ENCODE data around the gene RSBN1.
A peak's percentile ranks its signal among the peaks of the same experiment; 100 is the strongest.
"Not testable (repeated sequence)": the region's sequence is repeated elsewhere in the genome, so short reads cannot be mapped to it uniquely, and the experiment has no call there.

The RSBN1 gene

DNA sequence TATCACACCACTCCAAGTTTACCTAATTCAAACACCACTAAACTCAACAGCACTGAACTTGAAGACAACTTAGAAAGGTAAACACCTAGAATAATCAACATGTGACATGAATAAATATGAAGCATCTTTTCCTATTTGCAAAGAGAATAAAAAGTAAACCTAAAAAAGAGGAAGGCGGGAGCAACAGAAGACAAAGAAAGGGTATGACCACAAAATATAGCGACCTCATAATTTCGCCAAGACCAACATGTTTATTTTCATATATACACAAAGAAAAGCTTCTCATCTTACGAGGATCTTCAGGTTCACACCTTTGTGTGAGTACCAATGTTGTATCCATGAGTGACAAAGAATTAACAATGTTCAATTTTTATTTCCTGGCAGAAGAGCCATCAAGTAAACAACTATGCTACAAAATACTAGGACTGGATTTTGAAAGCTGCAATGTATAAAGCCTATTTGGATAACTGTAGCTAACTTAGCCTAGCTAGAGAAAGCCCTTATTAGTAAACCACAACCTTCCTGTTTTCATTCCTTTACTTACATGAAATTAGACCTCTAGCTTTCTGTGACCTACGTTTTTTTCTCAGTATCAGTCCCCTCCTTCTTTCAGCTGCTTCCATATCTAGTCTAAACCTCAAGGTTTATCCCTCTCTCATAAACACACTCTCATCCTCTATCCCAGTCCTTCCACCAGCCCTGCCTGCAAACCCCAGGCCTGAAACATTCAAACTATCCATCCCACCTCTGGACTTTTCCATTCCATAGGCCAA, 31.7 kb downstream of the RSBN1 start:
- no peak for DNase-seq (ENCODE audit: low read depth)

DNA sequence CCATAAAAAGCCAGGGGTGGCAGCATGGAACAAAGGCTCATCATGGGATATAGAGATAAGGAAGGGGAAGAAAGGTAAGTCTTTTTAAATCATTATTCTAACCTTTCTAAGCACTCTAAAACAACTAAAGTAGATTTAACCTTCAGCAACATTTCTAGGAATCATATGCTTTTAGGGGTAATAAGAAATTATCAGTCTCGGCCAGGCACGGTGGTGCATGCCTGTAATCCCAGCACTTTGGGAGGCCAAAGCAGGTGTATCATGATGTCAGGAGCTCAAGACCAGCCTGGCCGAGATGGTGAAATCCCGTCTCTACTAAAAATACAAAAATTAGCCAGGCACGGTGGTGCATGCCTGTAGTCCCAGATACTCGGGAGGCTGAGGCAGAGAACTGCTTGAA, 32.7 kb downstream of the RSBN1 start:
- DNase-seq (ENCODE audit: low read depth), result no peak

DNA sequence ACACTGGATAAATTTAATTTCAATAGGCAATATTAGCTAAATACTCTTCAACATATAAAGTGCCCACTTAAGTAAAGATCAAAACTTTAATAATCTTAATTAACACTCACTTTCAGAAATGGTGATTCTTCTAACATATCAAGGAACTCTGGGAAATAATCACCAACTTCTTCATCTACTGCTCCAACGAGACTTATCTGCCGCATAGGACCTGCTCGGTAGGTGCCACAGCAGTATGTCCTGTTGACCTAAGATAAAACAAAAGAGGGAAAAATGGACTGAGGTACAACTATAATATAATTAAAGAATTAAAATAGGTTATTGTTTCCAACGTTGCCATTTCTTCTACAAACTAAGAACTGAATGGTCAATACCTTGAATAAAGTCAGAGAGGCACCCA, 34.7 kb downstream of the RSBN1 start:
- no peak for DNase-seq (ENCODE audit: low read depth)

DNA sequence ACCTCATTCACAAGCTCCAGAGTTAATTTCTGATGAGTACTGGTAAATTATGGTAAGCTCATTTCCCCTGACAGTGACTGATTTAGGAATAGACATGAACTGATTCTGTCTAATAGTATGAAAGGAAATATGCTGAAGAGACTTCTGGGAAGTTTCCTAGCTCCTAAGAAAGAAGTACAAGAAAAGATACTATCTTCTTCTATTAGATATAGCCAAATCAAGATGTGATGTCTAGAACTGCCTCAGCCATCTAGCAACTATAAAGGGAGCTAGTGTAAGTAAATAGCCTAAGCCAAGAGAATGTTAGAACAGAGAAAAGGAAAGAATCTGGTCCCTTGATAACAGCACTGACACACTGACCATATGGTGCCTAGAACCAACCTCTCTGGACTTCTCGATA, 42.2 kb downstream of the RSBN1 start:
- no peak for DNase-seq (ENCODE audit: low read depth)

DNA sequence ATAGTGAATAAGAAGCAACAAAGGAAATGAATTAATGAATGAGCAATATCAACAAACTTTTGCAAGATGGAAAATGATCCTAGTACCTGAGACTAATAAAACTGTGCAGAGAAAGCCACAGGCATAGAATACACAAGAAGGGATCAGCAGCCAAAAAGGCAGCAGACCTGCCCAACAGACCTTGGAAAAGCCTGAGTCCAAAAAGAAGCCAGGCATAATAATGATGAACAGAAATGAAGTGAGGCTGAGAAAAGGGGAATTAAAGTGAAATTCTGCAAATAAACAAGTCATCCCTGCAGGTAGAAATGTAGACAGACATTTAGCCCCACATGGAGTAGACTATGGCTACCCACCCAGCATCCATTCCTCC, 42.7 kb downstream of the RSBN1 start:
- no peak for DNase-seq (ENCODE audit: low read depth)

DNA sequence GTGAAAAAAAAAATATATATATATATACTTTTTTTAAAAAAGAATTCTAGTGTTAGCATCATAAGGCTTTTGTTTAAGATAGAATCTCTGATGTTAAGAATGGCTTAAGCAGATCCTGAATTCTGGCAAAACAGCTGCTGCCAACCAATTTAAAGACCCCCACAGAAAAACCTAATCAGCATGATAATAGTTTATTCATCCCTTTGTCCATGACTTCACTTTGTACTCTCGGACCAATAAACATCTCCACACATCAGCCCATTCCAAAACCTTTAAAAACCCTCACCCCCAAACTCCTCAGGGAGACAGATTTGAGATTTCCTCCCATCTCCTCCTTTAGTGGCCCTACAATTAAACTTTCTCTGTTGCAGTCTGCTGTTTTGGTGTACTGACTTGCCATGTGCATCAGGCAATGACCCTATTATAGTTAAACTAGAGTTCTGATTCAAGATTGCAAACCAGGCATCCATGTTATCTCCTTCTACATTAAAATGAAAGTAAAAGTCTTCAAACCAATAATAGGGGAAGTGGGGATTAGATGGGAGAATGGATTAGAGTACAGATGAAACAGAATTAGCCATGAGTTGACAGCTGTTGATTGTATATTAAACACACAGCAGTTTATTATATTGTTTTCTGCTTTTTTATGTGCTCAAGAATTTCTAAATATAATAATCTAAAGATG, 43.2 kb downstream of the RSBN1 start:
- no peak for DNase-seq (ENCODE audit: low read depth)

DNA sequence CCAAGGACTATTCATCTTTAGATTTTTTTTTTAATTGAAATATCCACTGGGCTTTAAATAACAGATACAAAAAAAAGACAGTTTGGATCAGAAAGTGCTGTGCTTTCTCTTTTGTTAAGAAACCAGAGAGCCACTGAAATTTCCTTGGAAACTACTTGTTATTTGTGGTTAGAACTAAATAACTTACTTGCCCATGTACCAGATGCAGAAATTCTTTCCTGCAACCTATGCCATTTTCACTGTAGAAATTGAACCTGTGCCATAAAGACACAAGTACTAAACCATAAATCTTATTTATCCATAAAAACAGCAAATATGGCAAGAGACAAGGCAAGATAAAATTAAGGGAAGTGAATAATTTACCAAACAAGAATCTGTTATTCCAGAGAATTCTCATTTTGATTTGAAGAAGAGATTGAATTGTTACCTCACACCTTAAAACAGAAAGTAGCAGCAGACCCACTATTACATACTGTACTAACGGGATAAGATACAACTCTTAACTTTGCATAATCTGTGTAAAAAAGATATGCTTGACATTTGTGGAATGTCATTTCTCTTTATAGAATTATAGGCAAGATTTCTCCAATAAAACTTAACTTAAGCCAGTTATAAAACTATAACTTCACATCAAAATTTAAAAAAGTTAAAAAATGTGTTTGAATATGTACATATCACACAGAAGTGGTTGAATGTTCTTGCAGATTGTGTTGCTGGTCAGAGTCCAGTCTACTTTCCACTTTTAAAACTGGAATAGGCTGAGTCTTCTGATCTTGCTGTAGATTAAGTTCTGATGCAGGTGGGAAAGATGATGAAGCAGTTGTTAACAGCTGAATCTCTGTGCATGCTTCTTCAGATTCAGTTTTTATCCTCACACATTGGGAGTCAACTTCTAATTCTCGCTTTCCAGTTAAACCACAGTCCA, 46.7 kb downstream of the RSBN1 start:
- DNase-seq (ENCODE audit: low read depth), result no peak

DNA sequence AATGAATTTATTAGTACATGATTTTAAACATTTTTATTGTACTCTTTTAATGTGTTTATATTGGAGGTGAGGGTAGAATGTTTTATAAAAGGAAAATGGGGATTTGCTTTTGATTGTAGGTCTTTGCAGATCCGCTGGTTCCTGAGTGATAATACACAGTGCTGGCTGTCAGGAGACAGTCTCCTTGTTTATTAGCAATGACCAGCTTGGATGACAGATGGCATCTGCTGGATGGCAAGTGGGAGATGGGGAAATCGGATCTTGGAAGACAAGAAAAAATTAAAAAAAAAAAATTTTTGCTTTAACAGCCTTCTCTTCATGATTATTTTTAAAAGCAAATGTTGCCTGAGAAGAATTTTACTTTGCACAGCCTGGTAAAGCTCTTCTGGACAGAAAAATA, 48.6 kb downstream of the RSBN1 start:
- DNase-seq (ENCODE audit: low read depth), result no peak

DNA sequence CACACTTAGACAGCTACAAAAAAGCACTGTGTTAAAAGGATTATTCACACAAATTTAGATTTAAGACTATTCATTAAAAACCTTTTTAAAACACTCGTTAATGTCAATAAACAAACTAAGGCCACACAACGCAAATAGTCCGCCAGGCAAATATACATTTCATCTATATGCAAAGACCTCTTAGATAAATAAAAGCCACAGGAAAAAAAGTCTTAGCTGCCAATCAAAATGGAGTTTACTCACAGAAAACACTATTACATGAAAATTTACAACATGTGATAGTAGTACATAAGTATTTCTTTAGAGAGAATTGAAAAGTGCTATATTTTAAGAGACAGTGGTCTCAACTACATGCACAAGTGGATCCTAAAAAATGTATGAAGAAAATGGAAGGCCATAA, 50.3 kb downstream of the RSBN1 start:
- DNase-seq (ENCODE audit: low read depth), result no peak

DNA sequence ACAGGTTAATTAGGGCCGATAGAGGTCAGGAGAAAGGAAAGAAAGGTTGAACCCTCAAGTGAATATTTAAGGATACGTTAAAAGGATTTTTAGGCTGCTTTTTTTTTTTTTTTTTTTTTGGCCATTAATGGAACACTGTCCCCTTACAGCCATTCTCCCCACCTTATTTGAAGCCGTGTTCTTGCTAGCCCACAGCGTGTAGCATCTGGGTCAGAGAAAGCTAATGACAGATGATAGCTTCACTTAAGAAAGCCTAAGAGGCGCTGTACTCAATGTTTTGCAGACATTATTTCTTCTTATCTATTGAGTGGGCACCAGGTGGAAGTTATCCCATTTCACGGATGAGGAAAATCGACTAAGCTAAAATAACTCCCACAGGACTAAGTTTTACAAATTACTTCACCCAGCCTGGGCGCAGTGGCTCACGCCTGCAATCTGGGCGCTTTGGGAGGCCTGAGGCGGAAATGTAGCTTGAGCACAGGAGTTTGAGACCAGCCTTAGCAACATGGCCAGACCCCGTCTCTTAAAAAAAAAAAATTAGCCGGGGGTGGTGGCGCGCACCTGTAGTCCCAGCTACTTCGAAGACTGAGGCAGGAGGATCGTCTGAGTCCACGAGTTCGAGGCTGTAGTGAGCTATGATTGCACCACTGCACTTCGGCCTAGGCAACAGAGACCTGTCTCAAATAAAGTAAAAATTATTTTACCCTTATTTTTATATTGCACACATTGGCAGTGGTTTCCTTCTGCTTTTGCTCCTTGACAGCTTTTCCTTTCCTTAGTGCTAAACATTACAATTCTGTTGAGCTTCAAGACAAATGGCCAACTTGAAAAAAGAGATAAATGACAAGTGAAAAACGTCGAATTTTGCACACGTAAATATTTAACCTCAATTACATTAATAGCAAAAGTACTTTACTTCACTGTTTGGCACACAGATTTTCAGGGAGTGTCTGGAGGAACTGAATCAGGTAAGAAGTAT, 51.9 kb downstream of the RSBN1 start:
- DNase-seq (ENCODE audit: low read depth), result no peak

DNA sequence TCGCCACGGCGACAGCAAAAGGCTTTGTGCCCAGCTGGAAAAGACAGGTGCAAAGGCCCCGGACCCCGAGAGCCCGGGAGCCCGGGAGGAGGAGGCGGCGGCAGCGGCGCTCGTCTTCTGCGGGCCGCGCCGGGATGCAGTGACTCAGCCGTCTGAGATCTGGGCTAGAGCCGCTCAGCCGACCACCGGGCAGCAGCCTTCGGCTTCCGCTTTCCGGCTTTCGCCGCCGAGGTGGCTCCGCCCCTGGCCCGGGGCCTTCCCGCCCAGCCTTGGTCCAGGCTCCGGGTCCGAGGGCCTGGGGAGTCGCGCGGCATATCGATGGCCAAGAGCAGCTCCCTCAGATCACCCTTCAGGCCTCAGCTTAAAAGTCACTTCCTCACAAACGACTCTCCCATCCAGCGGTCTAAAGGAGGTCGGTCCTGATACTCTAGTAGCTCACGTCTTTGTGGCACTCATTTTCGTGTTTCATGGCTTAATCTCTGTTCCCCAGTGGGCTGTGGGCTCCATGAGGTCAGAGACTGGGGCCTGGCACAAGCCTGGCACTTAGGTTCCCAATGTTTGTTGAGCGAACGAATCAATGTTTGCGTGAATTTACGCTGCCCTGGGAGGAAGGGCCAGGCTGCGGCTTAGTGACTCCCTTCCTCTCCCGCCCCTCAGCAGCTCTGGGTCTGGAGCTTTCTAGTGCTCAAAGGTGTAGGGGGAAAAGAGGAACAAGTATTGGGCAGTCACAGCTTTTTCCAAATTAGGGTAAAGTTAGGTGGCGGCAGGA, 52.8 kb downstream of the RSBN1 start, which contains the start of gene PHTF1:
Gene PHTF1, minus strand, starts transcription at position 154 of the 769 bp plus-strand sequence. CDS start 783 bp downstream, outside the sequence.
- DNase-seq (ENCODE audit: low read depth), result peak; percentile 55

DNA sequence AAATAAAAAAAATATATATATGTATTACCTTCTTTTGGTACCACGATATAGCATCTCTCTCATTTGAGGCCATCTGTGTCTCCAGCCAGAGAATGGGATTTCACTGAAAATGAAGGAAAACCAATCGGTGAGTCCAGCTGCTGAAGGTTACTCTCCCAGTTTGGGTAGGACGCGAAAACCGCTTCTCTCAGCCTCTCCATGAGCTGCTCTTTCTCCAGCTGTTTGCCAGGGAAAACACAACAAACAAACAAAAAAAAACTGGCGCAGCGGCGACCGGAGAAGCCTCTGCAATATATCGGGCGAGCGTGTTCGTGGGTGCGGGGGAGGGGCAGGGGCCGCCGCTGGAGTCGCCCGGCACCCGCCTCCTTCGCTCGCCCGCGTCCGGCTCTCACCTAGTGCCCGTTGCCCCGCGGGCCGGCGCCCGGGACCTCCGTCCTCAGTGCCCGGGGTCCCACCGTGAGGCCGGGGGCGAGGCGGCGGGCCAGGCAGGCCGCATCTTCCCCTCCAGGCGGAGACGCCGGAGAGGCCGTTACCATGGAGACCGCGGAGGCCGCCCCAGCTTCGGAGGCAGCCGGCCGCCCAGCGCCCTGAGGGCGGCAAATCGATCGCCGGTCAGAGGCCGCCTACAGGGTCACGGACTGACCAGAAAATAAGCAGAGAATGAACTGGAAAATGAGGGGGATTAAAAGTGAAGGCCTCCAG, 53.5 kb downstream of the RSBN1 start:
- peak; percentile 44 for DNase-seq (ENCODE audit: low read depth)

DNA sequence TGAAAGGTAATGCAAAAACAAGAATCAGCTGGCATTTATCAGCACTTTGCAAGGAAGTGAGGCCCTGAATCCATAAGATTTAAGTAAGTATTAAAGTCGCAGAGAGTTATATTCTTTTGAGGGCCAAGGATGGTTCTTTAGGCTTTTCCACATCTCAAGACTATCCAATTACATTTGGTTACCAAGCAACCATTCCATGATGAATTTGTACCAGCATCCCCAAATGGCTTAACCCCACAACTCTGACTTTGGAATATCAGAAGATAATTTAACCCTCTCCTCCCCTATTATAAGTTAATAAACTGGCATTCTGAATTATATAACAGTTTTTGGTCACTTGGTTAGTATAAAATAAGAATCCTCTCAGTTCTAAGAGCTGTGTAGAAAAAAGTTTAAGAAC, 55.8 kb downstream of the RSBN1 start:
- DNase-seq (ENCODE audit: low read depth), result no peak

DNA sequence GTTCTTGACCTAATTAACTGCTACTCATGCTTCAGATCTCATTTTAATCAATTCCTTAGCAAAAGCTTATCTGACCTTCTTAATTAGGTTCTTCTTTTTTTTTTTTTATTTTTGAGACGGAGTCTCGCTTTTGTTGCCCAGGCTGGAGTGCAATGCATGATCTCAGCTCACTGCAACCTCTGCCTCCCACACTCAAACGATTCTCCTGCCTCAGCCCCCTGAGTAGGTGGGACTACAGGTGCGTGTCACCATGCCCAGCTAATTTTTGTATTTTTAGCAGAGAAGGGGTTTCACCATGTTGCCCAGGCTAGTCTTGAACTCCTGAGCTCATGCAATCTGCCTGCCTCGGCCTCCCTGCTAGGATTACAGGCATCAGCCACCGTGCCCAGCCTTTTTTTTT, 58.9 kb downstream of the RSBN1 start:
- not testable (repeated sequence) for DNase-seq (ENCODE audit: low read depth)

DNA sequence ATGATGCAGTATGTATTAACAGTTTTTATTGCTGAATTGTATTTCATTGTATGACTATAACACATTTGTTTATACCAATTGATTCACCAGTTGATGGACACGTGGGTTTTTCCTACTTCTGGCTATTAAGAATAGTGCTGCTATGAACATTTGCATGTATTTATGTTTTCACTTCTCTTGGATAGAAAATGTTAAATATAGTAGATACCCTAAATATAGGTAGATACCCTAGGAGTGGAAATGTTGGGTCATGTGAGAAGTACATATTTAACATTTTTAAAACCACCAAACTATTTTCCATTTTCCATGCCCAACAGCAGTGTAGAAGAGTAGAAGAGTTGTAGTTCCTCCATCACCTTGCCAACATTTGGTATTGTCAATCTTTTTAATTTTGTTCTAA, 60.8 kb downstream of the RSBN1 start:
- no peak for DNase-seq (ENCODE audit: low read depth)

DNA sequence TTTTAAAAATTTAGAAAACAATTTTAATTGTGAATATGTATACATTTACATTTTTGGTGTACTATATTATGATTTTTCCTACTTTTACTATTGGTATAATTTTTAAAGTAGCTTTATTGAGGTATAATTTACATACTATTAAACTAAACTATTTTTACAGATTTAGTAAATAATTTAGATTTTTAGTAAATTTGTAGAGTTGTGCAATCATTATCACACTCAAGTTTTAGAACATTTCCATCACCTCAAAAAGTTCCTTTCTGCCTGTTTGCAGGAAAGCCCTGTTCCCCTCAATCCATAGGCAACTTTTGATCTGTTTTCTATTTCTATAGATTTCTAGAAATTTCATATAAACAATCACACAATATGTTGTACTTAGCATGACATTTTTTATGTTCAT, 61.2 kb downstream of the RSBN1 start:
- DNase-seq (ENCODE audit: low read depth), result no peak

DNA sequence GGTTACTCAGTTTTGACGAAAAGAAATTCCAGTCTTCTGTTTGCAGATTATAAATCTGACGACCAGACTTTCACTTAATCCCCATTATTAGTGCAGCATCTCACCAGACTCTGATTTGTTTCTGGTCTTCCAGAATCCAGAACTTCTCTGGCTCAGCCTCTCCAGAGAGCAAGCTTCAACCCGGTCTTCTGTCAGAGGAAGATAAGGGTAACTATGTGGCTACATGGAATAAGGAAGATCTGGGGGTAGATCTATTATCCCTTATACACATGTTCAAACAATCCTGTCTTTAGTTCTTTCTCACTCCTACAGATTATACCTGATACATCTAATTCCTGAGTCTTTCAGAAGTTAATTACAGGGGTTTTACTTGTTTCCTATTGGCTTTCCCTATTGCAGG, 62.9 kb downstream of the RSBN1 start:
- DNase-seq (ENCODE audit: low read depth), result no peak

DNA sequence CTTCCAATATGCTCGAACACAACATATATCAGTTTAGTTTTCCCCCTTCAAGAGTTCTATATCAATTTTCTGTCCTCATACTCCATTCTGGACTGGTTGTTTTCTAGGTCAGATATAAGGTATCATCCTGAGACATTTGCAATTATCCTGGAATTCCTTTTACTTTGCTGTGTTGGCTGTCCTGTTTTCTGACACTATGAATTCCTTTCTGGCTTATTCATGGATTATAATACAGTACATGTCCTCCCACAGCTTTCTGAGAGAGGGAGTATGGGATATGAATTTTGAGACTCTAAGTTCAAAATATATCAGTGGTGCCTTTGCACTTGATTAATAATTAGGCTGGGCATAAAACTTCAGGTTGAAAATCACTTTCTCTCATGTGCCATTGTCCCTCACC, 64.9 kb downstream of the RSBN1 start:
- DNase-seq (ENCODE audit: low read depth), result no peak

DNA sequence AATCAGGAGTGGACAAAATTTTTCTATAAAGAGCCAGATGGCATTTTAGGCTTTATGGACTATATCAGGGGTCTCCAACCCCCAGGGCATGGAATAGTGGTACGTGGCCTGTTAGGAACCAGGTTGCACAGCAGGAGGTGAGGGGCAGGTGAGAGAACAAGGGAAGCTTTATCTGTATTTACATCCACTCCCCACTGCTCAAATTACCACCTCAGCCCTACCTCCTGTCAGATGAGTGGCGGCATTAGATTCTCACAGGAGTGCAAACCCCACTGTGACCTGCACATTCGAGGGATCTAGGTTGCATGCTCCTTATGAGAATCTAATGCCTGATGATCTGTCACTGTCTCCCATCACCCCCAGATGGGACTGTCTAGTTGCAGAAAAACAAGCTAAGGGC, 66.9 kb downstream of the RSBN1 start:
- DNase-seq (ENCODE audit: low read depth), result no peak

DNA sequence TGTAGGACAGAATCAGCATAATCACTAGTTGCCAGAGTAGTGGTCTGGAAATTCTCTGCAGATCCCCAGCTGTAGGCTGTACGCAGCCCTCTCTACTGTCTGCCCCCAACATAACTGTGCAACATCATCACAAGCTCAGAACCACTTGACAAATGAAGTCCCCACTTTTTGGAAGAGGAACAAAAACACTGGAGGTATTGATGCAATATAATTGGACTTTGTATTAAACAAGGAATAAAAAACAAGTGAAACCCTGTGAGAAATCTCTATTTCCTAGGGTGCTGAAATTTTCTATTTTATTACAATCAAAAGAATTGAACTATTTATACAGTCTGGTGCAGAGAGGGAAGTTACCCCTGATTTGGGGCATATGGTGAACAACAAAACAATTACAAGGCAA, 68.2 kb downstream of the RSBN1 start:
- DNase-seq (ENCODE audit: low read depth), result no peak

All from stimulated activated CD8-positive, alpha-beta memory T cell treated with anti-CD3 and anti-CD28 coated beads, Interleukin-4, amount 100 ng/mL, for 24 hours (primary cell).